GM12874 (cell line): ENCODE data around the gene IL31RA.

ENCODE experiments used
- TF ChIP-seq, protein P1 (sequence below): IDR thresholded peaks from 2 replicates; pipeline ENCODE4 v1.5.1; 2011; ENCODE audit warnings: low read depth, mild to moderate bottlenecking, control low read depth, low read length, moderate library complexity; ENCODE audit not compliant: insufficient read depth

IL31RA gene

GRCh38 chr5:55873234-55873633 lies 22.1 kb downstream of the IL31RA start:
- TF ChIP-seq, protein P1, sequence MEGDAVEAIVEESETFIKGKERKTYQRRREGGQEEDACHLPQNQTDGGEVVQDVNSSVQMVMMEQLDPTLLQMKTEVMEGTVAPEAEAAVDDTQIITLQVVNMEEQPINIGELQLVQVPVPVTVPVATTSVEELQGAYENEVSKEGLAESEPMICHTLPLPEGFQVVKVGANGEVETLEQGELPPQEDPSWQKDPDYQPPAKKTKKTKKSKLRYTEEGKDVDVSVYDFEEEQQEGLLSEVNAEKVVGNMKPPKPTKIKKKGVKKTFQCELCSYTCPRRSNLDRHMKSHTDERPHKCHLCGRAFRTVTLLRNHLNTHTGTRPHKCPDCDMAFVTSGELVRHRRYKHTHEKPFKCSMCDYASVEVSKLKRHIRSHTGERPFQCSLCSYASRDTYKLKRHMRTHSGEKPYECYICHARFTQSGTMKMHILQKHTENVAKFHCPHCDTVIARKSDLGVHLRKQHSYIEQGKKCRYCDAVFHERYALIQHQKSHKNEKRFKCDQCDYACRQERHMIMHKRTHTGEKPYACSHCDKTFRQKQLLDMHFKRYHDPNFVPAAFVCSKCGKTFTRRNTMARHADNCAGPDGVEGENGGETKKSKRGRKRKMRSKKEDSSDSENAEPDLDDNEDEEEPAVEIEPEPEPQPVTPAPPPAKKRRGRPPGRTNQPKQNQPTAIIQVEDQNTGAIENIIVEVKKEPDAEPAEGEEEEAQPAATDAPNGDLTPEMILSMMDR: no peak

- TF ChIP-seq, protein P1: no peak
These were observed 26.5 kb downstream of the IL31RA start for GRCh38 chr5:55877655-55878054.

DNA sequence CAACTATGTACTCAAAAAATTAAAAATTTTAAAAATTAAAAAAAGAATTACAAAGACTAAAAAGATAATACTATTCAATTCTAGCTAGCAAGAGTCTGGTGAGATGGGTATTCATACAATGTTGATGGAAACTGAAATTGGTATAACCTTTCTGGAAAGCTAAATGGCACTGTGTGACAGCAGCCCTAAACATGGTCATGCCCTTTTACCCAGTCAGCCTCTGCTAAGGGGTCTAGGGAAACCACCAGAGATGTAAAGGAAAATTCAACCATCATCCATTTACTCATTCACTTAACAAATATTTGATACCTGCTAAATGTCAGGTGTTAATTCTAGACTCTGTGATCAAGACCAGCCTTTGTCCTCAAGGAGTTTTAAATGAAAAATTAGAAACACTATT lies 29.3 kb downstream of the IL31RA start:
- TF ChIP-seq, protein P1: no peak

GRCh38 chr5:55885359-55885758 lies 34.2 kb downstream of the IL31RA start:
- TF ChIP-seq, protein P1: no peak

- TF ChIP-seq, protein P1: no peak
These were observed 37.0 kb downstream of the IL31RA start for GRCh38 chr5:55888205-55888604.

DNA sequence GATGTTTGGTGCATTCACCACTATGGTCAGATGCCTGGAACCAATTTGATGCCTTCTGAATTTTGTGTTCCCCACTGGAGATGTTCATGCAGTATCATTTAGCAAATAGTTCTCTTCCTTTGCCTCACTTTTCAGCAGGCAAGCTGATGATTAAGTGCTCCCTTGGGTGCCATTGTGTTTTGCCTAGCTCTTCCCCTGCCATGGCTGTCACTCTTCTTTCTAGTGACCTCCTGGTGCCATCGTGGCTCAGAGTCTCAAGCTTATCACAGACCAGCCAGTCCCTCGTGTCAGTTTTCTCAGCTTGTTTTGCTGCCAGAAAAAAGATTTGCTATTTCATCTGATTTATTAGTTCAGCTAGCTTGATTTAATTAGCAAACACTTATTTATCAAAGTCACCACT lies 41.3 kb downstream of the IL31RA start:
- TF ChIP-seq, protein P1: no peak

- TF ChIP-seq, protein P1: no peak
These were observed 43.0 kb downstream of the IL31RA start for GRCh38 chr5:55894135-55894534.

GRCh38 chr5:55895346-55895745 lies 44.2 kb downstream of the IL31RA start:
- TF ChIP-seq, protein P1: no peak
